ENCODE results near the gene VSTM4.

GRCh38 chr10:49044293-49045193 lies 70.8 kb downstream of the VSTM4 start:
- TF ChIP-seq POLR2A (IDR thresholded peaks at IDR 0.05; ENCODE audit: low read depth): no peak
- no peak for TF ChIP-seq CTCF (IDR thresholded peaks at IDR 0.05)
- TF ChIP-seq EP300 (IDR thresholded peaks at IDR 0.05): no peak
